Measurements from ENCODE around the gene ZDHHC11B. TPM values are rescaled to one million over a fixed set of nuclear protein-coding genes. Genes with fewer than 3 reads are reported as not detected.

Gene ZDHHC11B
- total RNA-seq, 2 experiments from 2014 or later = 0.59 TPM; not detected in 1

GRCh38 chr5:671459-672328, 112.8 kb downstream of the ZDHHC11B start:
- ATAC-seq (peak; percentile 87), DNase-seq (peak; percentile 80)
- intact Hi-C loops (cut with micrococcal nuclease) = loop anchor here (5.0 kb wide), 1 partner anchor 231 kb away; no protein-coding TSS in a partner anchor
- Mint-ChIP-seq H3K27ac (no peak overlapping the region), H3K4me3 (no peak overlapping the region), H3K4me1 (ENCODE audit: low read depth) (peaks cover 12% of the 10 kb centered on the region), H3K9me3 (no peaks in the 10 kb centered on the region), H3K36me3 (ENCODE audit: low read depth) (peaks cover 7% of the 10 kb centered on the region), H3K27me3 (peaks cover 7% of the 10 kb centered on the region)
- ChIA-PET CTCF (interaction anchor here (1.3 to 1.4 kb wide), 2 partner anchors 17 to 230 kb away, joined by 4 to 5 read pairs; no protein-coding TSS in a partner anchor), POLR2A (interaction anchor here (1.0 kb wide), 1 partner anchor 215 kb away, joined by 3 read pairs; no protein-coding TSS in a partner anchor)
- peak; percentile 88 for TF ChIP-seq CTCF (IDR thresholded peaks at IDR 0.05)

DNA sequence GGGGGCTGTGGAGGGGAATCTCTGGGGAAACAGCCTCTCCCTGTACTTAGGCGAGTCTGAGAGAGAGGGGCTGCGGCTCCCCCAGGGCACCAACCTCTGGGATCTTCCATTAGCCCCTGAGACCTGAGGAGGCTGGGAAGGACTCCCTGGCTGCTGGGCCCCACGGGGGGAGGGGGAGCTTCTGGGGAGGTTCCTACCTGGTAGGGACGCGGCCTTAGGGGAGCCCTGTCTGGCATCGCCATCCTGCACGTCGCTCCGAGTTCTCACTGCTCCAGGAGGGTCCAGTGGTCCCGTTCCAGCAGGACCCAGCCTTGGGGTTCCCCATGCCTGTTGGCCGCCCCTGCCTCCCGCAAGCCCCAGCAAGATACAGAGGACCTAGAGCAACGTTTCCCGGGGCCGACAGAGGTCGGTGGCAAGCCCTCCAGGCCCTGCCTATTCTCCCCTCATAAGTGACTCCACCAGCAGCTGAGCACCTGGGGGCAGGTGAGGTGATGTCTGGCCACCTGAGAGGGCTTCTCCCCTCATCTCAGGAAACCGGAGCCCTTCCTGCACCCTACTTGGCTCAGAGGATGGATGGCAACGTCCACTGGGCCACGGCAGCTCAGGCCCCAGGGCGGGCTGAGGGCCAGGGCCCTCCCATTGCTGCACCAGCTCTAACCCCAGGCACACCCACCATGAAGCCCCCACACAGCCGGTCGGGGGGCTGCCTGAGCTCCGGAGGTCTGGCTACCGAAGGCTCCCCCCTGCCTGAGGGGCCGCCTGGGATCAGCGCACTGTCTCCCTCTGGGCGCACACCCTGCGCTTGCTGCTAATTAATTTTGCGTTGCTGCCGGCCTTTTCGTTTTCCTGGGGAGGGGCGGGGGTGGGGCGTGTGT, 113.9 kb downstream of the ZDHHC11B start:
- Mint-ChIP-seq H3K27me3 (peaks cover 3% of the 10 kb centered on the region), H3K4me3 (no peak overlapping the region), H3K36me3 (ENCODE audit: low read depth) (peaks cover 8% of the 10 kb centered on the region), H3K9me3 (no peaks in the 10 kb centered on the region), H3K4me1 (ENCODE audit: low read depth) (peaks cover 12% of the 10 kb centered on the region), H3K27ac (no peak overlapping the region)
- TF ChIP-seq CTCF (IDR thresholded peaks at IDR 0.05) = no peak
- intact Hi-C loops (cut with micrococcal nuclease) = loop anchor here (5.0 kb wide), 1 partner anchor 232 kb away; no protein-coding TSS in a partner anchor
- ChIA-PET POLR2A (no interaction called here), CTCF (interaction anchor here (1.1 to 1.3 kb wide), 2 partner anchors 16 to 98 kb away, joined by 3 to 4 read pairs; no protein-coding TSS in a partner anchor)
- ATAC-seq (no peak), DNase-seq (no peak)

GRCh38 chr5:669842-670395, 114.6 kb downstream of the ZDHHC11B start:
- no peak for TF ChIP-seq CTCF (IDR thresholded peaks at IDR 0.05)
- POLR2A ChIA-PET = interaction anchor here (1.0 kb wide), 1 partner anchor 58 kb away, joined by 3 read pairs; the partner anchor contains the start of gene CEP72
- Mint-ChIP-seq H3K4me3 (no peak overlapping the region), H3K36me3 (ENCODE audit: low read depth) (peaks cover 8% of the 10 kb centered on the region), H3K4me1 (ENCODE audit: low read depth) (peaks cover 12% of the 10 kb centered on the region), H3K27me3 (peaks cover 3% of the 10 kb centered on the region), H3K9me3 (no peaks in the 10 kb centered on the region), H3K27ac (no peak overlapping the region)
- ATAC-seq (no peak), DNase-seq (no peak)
- CTCF ChIA-PET = interaction anchor here (1.1 to 1.3 kb wide), 2 partner anchors 13 to 97 kb away, joined by 3 read pairs; no protein-coding TSS in a partner anchor
- intact Hi-C loops (cut with micrococcal nuclease) = loop anchor here (5.0 kb wide), 1 partner anchor 232 kb away; no protein-coding TSS in a partner anchor

DNA sequence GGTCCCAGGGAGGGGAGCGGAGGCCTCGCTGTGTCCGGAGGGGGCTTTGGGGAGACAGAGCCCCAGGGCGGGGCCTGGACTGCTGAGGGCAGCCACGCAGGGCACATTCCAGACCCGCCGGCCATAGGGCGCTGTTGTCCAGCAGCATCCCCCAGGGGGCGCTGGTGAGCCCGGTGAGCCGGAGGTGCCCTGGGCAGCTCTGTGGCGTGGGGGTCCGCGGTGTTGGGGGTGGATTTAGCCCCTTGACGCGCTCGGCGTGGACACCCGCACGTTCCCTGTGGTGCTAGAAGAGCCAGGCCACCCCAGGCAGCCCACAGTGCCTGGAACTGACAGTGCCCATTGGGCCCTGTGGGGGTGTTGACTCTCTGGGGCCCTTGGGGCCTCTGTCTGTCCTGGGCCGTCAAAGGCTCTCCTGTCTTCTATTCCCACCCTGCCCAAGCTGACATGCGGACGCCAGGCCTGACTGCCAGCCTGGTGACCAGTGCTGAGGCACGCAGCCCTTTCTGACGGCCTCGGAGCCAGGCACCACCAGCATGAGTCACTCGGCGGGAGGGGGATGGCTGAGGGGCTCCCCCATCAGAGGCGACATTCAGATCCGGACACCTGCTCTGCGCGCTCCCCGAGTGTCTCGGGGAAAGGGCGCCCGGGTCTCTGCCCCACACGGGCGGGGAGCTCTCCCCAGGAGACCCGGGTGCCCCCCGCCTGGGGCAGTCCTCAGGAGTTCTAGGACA, 115.3 kb downstream of the ZDHHC11B start:
- DNase-seq (peak; percentile 32), ATAC-seq (no peak)
- TF ChIP-seq CTCF (IDR thresholded peaks at IDR 0.05) = peak; percentile 89
- ChIA-PET CTCF (interaction anchor here (1.1 to 1.3 kb wide), 2 partner anchors 13 to 97 kb away, joined by 3 read pairs; no protein-coding TSS in a partner anchor), POLR2A (interaction anchor here (1.0 kb wide), 1 partner anchor 57 kb away, joined by 3 read pairs; the partner anchor contains the start of gene CEP72)
- H3K4me3 Mint-ChIP-seq = no peak overlapping the region
- peaks cover 8% of the 10 kb centered on the region for H3K36me3 Mint-ChIP-seq (ENCODE audit: low read depth)
- H3K9me3 Mint-ChIP-seq = no peaks in the 10 kb centered on the region
- peaks cover 12% of the 10 kb centered on the region for H3K4me1 Mint-ChIP-seq (ENCODE audit: low read depth)
- intact Hi-C loops (cut with micrococcal nuclease) = no loop called here
- H3K27me3 Mint-ChIP-seq = peaks cover 3% of the 10 kb centered on the region
- H3K27ac Mint-ChIP-seq = no peak overlapping the region

Measured in activated CD8-positive, alpha-beta T cell treated with anti-CD3 and anti-CD28 coated beads for 36 hours (primary cell).